Measurements from ENCODE around the gene AP2A2.

The AP2A2 gene

DNA sequence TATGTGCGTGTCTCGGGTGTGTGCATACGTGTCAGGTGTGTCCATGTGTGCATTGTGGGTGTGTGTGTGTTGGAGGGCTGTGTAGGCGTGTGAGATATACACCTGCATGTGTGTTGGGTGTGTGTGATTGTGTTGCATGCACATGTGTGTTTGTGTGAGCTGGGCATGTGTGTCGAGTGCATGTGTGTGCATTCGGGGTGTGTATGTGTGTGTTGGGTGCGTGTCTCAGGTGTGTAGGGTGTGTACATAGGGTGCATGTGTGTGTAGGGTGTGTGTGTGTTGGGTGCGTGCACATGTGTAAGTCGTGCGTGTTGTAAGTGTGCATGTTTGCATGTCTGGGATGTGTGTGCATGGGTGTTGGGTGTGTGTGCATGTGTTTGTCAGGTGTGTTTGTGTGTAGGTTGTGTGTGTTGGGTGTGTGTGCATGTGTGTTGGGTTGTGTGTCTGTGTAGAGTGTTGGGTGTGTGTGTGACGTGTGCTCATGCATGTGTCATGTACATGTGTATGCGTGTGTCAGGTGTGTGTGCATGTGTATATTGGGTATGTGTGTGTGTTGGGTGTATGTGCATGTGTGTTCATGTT lies 106.7 kb downstream of the AP2A2 start:
- H2AK5ac ChIP-seq (ENCODE audit: low read depth, low read length): no peak overlapping the region
- no peaks in the 10 kb centered on the region for H3K36me3 ChIP-seq (replicated peaks in 1 of 2; ENCODE audit: control insufficient read depth in 2 of 2, insufficient read depth in 2 of 2, low read length in 2 of 2)
- WGBS, 2 donors (ENCODE audit: extremely low coverage in 2 of 2, insufficient read length in 2 of 2, insufficient replicate concordance in 1 of 2): 100% methylated on average over 2 of the region's 12 CpGs; no CpG with 5 or more reads in 1 of the 2 donors
- no peak overlapping the region for H4K91ac ChIP-seq (ENCODE audit: low read depth, low read length, poor library complexity)
- peak overlapping the region; percentile 52 for H4K8ac ChIP-seq (ENCODE audit: low read depth, low read length)
- H2BK120ac ChIP-seq (ENCODE audit: low read depth, low read length): no peak overlapping the region
- peak overlapping the region; percentile 1 for H3K23ac ChIP-seq (ENCODE audit: low read depth, low read length, poor library complexity)
- no peaks in the 10 kb centered on the region for H3K79me1 ChIP-seq (ENCODE audit: low read depth, low read length)
- no peak overlapping the region for H3K4me2 ChIP-seq (ENCODE audit: insufficient read depth, low read length, poor library complexity, severe bottlenecking)
- H2AFZ ChIP-seq (ENCODE audit: low read length): no peak overlapping the region
- H2BK12ac ChIP-seq (ENCODE audit: low read length): peak overlapping the region; percentile 91
- H2BK15ac ChIP-seq (ENCODE audit: low read length): no peak overlapping the region
- DNase-seq (ENCODE audit: low spot score): no peak
- no peak overlapping the region for H2BK5ac ChIP-seq (ENCODE audit: low read length)
- peak overlapping the region; percentile 39 for H3K9ac ChIP-seq (ENCODE audit: low read depth, low read length, poor library complexity)
- H3K4me3 ChIP-seq (ENCODE audit: low read length in 2 of 2): peak overlapping the region in 1 of 2 donors; percentile 69
- H3K4me1 ChIP-seq (ENCODE audit: control insufficient read depth in 2 of 2, insufficient read depth in 1 of 2, low read depth in 1 of 2, low read length in 2 of 2): peaks cover 0 to 6% of the 10 kb centered on the region in 2 donors
- H3K18ac ChIP-seq (ENCODE audit: low read length): peak overlapping the region; percentile 42
- no peak overlapping the region for H3K27ac ChIP-seq (replicated peaks; ENCODE audit: low read length)
- peaks cover 0 to 2% (median 0%) of the 10 kb centered on the region in 3 experiments for H3K27me3 ChIP-seq (ENCODE audit: control insufficient read depth in 3 of 3, insufficient read depth in 3 of 3, low read depth in 1 of 3, low read length in 3 of 3)
- H3K9me3 ChIP-seq (replicated peaks in 1 of 2; ENCODE audit: control insufficient read depth in 2 of 2, insufficient read depth in 1 of 2, low read depth in 1 of 2, low read length in 2 of 2): peaks cover 0 to 5% of the 10 kb centered on the region in 2 donors
- H3K14ac ChIP-seq (ENCODE audit: low read length): peak overlapping the region; percentile 91
- H3K4ac ChIP-seq (ENCODE audit: low read length): no peak overlapping the region

GRCh38 chr11:1033016-1033798 lies 107.5 kb downstream of the AP2A2 start:
- WGBS, 2 donors (ENCODE audit: extremely low coverage in 2 of 2, insufficient read length in 2 of 2, insufficient replicate concordance in 1 of 2): no CpG with 5 or more reads among the region's 38 CpGs
- peak overlapping the region; percentile 94 for H2AK5ac ChIP-seq (ENCODE audit: low read depth, low read length)
- no peak overlapping the region for H2BK120ac ChIP-seq (ENCODE audit: low read depth, low read length)
- peak overlapping the region; percentile 93 for H4K8ac ChIP-seq (ENCODE audit: low read depth, low read length)
- peak overlapping the region; percentile 65 for H3K18ac ChIP-seq (ENCODE audit: low read length)
- DNase-seq (ENCODE audit: low spot score): no peak
- H3K36me3 ChIP-seq (replicated peaks in 1 of 2; ENCODE audit: control insufficient read depth in 2 of 2, insufficient read depth in 2 of 2, low read length in 2 of 2): no peaks in the 10 kb centered on the region
- H3K27ac ChIP-seq (replicated peaks; ENCODE audit: low read length): peak overlapping the region; percentile 16
- no peaks in the 10 kb centered on the region for H3K79me1 ChIP-seq (ENCODE audit: low read depth, low read length)
- H2AFZ ChIP-seq (ENCODE audit: low read length): no peak overlapping the region
- peaks cover 0 to 6% of the 10 kb centered on the region in 2 donors for H3K4me1 ChIP-seq (ENCODE audit: control insufficient read depth in 2 of 2, insufficient read depth in 1 of 2, low read depth in 1 of 2, low read length in 2 of 2)
- H3K4me3 ChIP-seq (ENCODE audit: low read length in 2 of 2): no peak overlapping the region
- H3K4me2 ChIP-seq (ENCODE audit: insufficient read depth, low read length, poor library complexity, severe bottlenecking): no peak overlapping the region
- peak overlapping the region; percentile 66 for H3K4ac ChIP-seq (ENCODE audit: low read length)
- H2BK12ac ChIP-seq (ENCODE audit: low read length): no peak overlapping the region
- H3K27me3 ChIP-seq (ENCODE audit: control insufficient read depth in 3 of 3, insufficient read depth in 3 of 3, low read depth in 1 of 3, low read length in 3 of 3): peaks cover 0 to 2% (median 0%) of the 10 kb centered on the region in 3 experiments
- peak overlapping the region; percentile 12 for H3K23ac ChIP-seq (ENCODE audit: low read depth, low read length, poor library complexity)
- peaks cover 0 to 5% of the 10 kb centered on the region in 2 donors for H3K9me3 ChIP-seq (replicated peaks in 1 of 2; ENCODE audit: control insufficient read depth in 2 of 2, insufficient read depth in 1 of 2, low read depth in 1 of 2, low read length in 2 of 2)
- no peak overlapping the region for H2BK15ac ChIP-seq (ENCODE audit: low read length)
- no peak overlapping the region for H2BK5ac ChIP-seq (ENCODE audit: low read length)
- no peak overlapping the region for H4K91ac ChIP-seq (ENCODE audit: low read depth, low read length, poor library complexity)
- H3K9ac ChIP-seq (ENCODE audit: low read depth, low read length, poor library complexity): no peak overlapping the region
- H3K14ac ChIP-seq (ENCODE audit: low read length): peak overlapping the region; percentile 91

GRCh38 chr11:1034001-1034400 lies 108.3 kb downstream of the AP2A2 start:
- H3K36me3 ChIP-seq (replicated peaks in 1 of 2; ENCODE audit: control insufficient read depth in 2 of 2, insufficient read depth in 2 of 2, low read length in 2 of 2): no peaks in the 10 kb centered on the region
- H2BK15ac ChIP-seq (ENCODE audit: low read length): peak overlapping the region; percentile 99
- H2AFZ ChIP-seq (ENCODE audit: low read length): no peak overlapping the region
- no peak overlapping the region for H3K4me2 ChIP-seq (ENCODE audit: insufficient read depth, low read length, poor library complexity, severe bottlenecking)
- peaks cover 0 to 7% of the 10 kb centered on the region in 2 donors for H3K9me3 ChIP-seq (replicated peaks in 1 of 2; ENCODE audit: control insufficient read depth in 2 of 2, insufficient read depth in 1 of 2, low read depth in 1 of 2, low read length in 2 of 2)
- H2BK12ac ChIP-seq (ENCODE audit: low read length): peak overlapping the region; percentile 58
- peak overlapping the region; percentile 87 for H2BK5ac ChIP-seq (ENCODE audit: low read length)
- no peak overlapping the region for H3K4ac ChIP-seq (ENCODE audit: low read length)
- no peak overlapping the region for H3K4me3 ChIP-seq (ENCODE audit: low read length in 2 of 2)
- peaks cover 0 to 8% of the 10 kb centered on the region in 2 donors for H3K4me1 ChIP-seq (ENCODE audit: control insufficient read depth in 2 of 2, insufficient read depth in 1 of 2, low read depth in 1 of 2, low read length in 2 of 2)
- peak overlapping the region; percentile 50 for H3K9ac ChIP-seq (ENCODE audit: low read depth, low read length, poor library complexity)
- peaks cover 0 to 2% (median 2%) of the 10 kb centered on the region in 3 experiments for H3K27me3 ChIP-seq (ENCODE audit: control insufficient read depth in 3 of 3, insufficient read depth in 3 of 3, low read depth in 1 of 3, low read length in 3 of 3)
- H3K27ac ChIP-seq (replicated peaks; ENCODE audit: low read length): no peak overlapping the region
- peak overlapping the region; percentile 38 for H3K14ac ChIP-seq (ENCODE audit: low read length)
- H3K23ac ChIP-seq (ENCODE audit: low read depth, low read length, poor library complexity): peak overlapping the region; percentile 55
- WGBS, 2 donors (ENCODE audit: extremely low coverage in 2 of 2, insufficient read length in 2 of 2, insufficient replicate concordance in 1 of 2): no CpG with 5 or more reads among the region's 8 CpGs
- no peak overlapping the region for H4K91ac ChIP-seq (ENCODE audit: low read depth, low read length, poor library complexity)
- peak overlapping the region; percentile 72 for H2BK120ac ChIP-seq (ENCODE audit: low read depth, low read length)
- peak overlapping the region; percentile 72 for H4K8ac ChIP-seq (ENCODE audit: low read depth, low read length)
- H2AK5ac ChIP-seq (ENCODE audit: low read depth, low read length): peak overlapping the region; percentile 64
- H3K79me1 ChIP-seq (ENCODE audit: low read depth, low read length): no peaks in the 10 kb centered on the region
- no peak for DNase-seq (ENCODE audit: low spot score)
- H3K18ac ChIP-seq (ENCODE audit: low read length): peak overlapping the region; percentile 80
